ENCODE measurements around the gene FILIP1L.
"Not testable (repeated sequence)": the region's sequence is repeated elsewhere in the genome, so short reads cannot be mapped to it uniquely, and the experiment has no call there.

The FILIP1L gene

DNA sequence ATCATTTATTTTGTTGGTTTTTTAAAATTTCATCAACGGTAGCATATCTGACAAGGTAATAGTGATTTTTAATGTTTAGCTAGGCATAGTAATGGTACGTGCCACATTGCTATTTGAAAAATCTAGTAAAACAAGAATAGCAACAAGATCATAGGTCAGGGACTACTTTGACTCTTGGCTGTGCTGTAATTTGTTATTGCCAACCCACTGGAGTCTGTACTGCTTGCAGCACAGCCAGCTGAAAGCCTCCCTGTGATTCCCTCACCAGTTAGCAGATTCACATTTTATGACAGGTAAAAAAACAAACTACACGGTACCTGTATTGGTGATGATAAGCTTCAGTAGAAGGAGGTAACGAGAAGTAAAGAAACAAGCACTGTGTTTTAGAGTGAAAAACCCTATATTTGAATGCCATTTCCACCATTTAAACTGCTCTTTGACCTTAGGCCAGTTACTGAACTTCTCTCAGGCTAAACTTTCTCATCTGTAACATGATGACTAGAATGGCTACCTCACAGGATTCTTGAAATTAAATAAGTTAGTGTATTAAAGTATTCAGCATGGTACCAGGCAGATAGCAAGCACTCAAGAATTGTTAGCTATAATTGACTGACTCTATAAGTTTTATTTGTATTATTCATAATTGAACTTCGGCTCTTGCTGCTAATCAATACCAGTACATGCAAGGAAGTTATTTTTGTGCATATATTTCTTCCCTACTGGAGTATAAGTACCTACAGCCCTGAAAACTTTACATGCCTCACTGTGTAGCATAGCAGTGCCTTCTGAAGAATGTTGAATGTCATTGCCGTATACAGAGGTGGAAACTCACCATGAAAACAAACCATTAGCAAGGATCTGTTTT is 16.1 kb downstream of the FILIP1L start:
- ATAC-seq, result no peak
- no peak for DNase-seq

DNA sequence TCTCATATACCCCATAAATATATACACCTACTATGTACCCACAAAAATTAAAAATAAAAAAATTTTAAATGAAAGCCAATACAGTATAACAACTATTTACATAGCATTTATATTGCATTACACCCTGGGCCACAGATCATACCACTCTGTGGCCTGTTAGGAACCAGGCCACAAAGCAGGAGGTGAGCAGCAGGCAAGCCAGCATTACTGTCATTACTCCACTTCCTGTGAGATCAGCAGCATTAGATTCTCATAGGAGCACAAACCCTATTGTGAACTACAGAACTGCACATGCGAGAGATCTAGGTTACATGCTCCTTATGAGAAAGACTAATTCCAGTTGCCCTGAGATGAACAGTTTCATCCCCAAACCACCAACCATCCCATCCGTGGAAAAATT is 17.4 kb downstream of the FILIP1L start:
- no peak for ATAC-seq
- DNase-seq, result no peak

DNA sequence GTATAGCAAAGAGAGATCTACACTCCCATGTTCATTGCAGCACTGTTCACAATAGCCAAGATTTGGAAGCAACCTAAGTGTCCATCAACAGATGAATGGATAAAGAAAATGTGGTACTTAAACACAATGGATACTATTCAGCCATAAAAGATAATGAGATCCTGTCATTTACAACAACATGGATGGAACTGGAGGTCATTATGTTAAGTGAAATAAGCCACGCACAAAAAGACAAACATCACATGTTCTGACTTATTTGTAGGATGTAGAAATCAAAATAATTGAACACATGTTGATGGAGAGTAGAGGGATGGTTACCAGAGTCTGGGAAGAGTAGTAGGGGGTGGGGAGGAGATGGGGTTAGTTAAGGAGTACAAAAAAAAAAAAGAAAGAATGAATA is 18.0 kb downstream of the FILIP1L start:
- DNase-seq, ATAC-seq: not testable (repeated sequence)

DNA sequence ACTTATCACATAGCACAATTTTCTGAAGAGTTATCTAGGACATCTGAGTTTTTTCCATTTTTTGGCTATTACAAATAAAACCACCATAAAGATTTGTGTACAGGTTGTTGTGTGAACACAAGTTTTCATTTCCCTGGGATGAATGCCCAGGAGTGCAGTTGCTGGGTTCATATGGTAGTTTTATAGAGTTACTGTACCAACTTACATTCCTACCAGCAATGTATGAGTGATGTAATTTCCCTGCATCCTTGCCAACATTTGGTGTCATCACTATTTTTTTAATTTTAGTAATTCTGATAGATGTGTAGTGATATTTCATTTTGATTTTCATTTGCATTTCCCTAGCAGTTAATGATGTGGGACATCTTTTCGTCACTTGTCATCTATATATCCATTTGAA is 20.5 kb downstream of the FILIP1L start:
- ATAC-seq, result no peak
- no peak for DNase-seq

DNA sequence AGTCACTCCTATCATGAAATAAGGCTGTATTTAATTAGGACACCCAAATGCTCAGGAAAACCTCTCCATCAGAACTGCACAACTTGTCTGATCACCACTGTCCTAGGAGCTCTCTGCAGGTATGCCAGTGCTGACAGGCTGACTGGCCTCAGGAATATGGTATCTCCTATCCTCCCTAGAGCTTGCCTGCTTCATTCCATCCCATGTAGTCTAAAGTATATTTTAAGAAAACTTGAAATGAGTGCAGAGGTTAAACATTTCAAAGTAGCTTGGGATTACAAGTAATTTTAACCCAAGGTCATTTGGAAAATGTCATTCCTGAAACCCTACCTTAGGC is 23.7 kb downstream of the FILIP1L start:
- no peak for DNase-seq
- ATAC-seq, result no peak

DNA sequence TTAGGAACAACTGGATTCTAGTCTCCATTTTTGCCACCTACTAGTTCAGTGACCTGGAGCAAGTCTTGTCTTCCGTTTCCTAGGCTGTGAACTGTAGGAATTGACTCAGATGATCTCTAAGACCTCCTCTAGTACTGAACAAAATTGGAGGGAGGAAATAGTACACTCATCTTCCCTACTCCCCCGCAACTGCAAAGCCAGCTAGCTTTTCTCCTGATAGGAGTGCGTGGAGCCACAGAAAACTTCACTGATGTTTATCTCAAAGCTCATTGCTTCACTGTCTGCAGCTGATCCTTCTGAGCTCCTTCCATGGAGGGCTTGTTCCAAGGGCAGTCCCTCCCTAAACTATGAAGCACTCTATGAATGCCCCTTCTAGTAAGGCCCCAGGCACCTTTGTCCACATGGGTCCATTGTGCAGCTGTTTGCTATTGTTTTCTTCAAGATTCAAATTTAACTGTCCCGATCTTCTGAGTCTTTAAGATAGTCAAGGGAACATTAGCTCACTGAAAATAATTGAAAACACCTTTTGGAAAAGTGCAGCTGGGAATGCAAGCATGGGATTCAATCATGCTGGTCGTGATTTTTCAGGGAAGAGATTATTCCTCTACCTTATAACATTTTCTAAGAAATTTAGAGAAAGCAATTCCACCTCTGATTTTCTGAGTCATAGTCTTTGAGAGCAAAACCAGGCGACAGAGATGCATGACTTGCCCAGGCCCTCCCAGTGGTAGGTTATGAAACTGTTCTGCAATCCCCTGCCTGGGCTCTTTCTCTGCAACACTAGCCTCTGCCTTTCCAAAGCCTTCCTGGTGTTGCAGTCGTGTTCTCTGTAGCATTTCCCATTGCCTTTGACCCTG is 24.3 kb downstream of the FILIP1L start:
- ATAC-seq (no peak), DNase-seq (peak; percentile 20)

DNA sequence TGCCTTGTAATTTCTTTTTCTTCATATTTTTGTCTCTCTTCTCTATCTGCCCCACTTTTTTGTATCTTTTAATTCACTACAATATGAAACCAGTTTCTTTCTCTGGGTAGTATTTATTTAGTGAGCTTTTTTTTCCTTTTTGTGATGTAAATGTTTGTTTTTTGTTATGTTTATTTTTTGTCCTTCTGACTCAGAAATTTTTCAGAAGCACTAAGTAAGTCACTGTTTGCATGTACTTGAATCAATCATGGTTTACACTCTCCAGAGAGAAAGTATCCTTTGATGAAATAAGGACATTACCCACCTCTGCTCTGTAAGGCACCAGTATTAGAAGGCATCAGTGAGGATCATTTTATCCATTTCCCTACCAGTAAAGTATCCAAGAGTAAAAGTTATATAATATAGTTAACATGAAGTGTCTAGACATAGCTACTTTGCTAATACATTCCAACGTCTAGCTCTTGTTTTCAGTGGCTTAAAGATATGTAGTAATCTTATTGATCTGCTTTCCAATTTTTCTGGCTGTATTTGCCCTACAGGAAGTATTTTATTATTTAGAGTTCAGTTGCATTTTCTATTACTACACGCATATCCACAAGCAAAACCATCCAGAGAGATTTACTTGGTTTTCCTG is 25.4 kb downstream of the FILIP1L start:
- ATAC-seq, result no peak
- DNase-seq, result no peak

DNA sequence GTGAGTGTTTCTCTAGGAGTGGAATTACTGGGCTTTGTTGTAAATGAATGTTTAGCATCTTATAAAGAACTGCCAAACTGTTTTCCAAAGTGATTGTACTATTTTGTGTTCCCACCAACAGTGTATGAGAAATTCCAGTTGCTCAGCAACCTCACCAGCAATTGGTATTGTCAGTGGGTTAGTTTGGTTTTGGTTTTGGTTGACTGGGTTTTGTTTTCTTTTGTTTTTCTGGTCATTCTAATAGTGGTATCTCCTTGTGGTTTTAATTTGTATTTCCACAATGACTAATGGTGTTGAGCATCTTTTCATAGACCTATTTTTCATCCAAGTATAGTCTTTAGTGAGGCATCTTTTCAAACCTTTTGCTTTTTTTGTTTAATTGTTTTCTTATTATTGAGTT is 27.1 kb downstream of the FILIP1L start:
- peak; percentile 65 for ATAC-seq
- no peak for DNase-seq

DNA sequence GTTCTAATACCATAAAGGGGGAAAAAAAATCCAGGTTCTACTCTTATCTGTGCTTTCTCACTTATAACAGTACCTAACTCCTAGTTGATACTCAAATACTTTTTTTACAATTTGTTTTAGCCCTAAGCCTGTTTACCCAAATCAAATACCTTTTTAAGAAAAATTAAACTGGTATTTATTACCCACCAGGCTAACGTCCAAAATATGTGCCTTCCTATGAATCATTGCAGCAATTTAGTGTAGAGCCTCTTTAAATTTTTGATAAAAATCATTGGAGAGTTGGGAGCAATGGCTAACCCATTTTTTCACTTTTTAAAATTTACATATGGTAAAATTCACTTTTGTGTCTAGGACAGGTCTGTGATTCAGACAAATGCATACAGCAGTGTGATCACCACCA is 27.9 kb downstream of the FILIP1L start:
- ATAC-seq, result no peak
- DNase-seq, result no peak

DNA sequence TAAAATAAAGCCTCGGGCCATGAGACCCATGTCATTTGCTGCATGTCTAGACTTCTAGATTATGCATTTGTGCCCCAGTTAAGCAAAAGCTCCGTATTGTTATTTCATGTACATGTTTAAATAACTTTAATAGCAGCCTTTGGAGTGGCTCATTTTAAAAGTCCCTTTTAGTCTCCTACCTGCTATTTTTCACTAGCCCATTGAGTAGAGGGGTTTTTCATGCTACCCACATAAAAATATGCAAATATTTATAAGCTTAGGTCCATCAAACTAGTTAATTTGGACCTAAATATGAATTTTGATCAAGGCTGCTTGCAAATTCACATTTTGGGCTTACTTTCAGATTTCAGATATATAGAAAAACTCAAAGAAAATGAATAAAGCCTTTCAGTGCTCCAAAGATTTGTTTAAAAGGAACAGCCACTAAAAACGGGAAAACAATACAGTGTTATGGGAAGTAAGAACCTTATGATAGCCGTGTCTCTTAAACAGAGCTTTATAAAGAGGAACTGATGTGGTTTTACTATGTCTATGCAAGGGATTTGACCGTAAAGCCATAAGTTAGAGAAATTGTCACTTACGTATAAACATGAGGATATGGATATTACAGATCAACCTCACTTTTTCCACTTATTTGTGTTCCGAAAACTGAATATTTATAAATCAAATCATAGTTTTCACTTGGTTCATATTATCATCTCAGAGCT is 30.0 kb downstream of the FILIP1L start:
- DNase-seq, result no peak
- no peak for ATAC-seq

DNA sequence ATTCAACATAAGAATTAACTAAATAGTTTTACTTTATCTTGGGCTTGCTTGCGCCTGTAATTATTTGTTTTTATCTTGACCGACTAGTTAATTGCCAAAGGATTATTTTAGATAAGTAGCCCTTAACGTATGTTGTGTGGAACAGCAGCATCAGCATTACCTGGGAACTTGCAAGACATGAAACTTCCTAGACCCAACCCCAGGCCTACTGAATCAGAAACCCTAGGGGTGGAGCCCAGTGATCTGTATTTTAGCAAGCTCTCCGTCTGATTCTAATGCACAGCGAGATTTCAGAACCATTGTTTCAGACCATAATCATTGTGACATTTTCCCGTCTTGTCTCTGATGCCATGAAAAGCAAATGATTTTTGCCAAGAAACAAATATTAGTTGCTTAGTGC is 31.1 kb downstream of the FILIP1L start:
- ATAC-seq, result no peak
- DNase-seq, result no peak

DNA sequence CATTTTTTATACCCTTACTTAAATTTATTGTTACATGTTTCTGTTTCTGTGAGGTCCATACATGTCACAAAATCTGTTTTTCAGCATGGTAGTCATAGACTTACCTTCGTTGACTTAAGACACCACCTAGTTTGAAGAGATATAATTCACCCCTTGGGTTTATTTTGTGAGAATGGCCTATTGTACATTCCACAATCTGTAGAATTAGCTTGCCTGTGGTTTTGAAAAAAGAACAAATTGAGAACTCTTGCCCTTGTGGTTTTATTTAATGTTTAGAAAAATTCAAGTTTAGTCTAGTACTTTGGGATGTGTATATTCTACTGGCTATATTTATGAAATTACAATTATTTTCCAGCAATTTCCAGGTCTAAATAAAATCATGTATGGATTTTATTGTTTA is 31.6 kb downstream of the FILIP1L start:
- no peak for DNase-seq
- ATAC-seq, result no peak

DNA sequence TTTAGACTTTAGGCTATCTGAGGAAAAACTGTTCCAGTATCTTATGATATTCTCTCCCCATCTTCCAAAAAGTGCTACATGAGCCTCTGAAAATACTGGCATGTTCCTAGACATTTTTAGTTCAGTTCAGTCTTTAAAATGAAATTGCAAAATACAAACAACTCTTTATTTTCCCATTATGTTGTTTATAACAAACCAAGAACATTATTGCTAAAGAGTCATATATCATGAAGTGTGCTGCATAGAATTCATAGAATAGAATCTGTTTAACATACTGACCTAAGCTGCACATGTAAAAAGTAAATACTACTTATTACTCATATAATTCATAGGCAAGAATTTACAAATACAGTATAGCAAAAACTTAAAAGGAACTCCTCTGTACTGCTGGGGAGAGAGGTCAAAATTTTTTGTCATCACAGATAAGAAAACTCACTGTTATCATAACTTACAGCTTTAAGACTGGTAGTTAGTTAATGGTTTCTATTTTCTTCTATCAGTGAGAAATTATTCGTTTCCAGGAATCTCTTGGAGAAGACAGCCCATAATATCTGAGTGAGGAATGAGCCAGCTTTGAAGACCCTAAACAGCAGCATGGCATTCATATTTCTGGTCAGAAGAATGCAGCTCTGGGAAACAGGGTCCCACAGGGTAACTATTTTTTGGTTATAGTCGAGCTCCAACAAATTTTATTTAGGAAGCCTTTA is 32.2 kb downstream of the FILIP1L start:
- no peak for ATAC-seq
- no peak for DNase-seq

DNA sequence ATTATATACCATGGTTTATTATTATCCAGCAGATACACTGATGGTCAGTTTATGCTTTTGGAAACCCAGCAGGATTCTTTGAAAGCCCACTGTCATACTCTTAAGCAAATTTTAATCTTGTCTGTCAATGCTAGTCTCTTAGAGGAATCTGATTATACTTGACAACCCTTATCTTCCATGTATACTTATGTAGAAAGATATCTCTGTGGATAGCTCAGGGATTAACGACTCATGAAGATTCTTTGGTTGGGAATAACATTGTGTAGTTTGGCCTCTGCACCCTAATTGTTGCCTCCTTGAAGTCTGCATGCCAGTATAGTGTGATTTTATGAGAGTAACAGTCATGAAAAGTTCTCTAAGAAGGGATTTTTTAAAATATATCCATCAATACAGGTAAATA is 33.0 kb downstream of the FILIP1L start:
- DNase-seq, result no peak
- no peak for ATAC-seq

DNA sequence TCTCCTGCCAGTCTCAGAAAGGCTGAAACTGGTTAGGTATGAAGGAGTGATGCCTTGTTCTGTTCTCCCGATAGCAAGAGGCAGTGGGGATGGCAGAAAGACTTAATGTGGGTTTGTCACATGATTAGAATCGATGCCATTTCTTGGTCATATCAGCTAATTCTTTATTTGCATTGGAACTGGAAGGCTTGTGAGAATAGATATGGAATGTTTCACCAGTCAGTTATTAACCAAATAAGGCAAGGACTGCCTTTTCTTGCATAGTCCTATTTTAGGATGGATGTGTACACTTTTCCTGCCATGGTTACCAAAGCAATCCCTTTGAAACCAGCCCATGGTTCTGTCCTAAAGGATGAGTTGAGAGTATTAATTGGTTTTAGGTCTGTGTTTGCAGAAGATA is 33.7 kb downstream of the FILIP1L start:
- no peak for ATAC-seq
- no peak for DNase-seq

DNA sequence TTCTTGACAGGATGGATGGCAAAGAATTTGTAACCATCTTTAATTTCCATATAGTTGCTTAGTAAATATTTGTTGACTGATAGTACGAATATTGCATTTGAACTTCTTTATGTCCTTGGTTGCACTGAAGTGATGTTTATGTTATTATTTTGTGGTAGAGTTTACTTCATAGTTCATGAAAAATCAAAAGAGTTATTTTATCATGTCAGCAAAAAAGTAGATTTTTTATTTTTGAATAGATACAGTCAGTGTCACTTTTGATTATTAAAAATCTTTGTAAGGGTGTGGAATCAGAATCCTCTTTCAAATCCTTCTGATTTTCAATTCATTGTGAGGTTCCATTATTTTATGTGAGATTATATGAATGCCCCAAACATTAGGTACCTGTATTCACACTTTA is 35.0 kb downstream of the FILIP1L start:
- ATAC-seq, result no peak
- no peak for DNase-seq

DNA sequence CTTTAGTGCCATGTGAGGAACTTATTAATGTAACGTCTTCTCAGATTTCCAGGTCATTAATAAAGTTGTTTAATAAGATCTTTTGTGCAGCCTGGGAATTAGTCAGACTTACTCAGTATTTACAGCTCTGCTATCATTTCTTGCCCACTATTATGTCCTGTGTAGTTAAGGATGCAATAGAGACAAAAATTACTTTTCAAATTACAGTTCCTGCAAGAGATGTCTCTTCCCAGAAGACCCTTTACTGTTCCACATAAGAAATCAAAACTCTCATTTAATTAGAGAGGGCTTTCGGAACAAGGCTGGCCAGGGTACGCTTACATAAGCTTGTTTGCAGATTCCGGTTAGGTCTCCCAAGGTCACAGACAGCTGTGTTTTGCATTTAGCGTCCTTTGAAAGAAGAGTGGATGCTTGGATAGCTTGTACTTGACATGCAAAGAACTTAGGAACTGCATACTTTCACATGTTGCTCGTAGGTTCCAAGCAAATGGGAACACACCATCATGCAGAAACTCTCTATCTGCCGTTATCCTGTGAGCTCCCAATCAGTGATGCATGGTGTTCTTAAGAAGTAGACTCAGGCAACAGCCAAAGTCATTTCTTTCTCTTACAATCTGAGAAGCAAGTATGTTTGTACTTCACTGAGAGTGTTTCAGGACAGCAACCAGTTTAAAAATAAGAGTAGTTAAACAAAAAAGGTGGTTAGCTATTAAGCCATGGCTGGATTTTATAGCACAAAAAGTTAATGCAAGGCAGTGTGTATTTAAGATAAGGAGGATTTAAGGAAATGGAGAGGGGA is 37.4 kb downstream of the FILIP1L start:
- ATAC-seq (no peak), DNase-seq (no peak)

DNA sequence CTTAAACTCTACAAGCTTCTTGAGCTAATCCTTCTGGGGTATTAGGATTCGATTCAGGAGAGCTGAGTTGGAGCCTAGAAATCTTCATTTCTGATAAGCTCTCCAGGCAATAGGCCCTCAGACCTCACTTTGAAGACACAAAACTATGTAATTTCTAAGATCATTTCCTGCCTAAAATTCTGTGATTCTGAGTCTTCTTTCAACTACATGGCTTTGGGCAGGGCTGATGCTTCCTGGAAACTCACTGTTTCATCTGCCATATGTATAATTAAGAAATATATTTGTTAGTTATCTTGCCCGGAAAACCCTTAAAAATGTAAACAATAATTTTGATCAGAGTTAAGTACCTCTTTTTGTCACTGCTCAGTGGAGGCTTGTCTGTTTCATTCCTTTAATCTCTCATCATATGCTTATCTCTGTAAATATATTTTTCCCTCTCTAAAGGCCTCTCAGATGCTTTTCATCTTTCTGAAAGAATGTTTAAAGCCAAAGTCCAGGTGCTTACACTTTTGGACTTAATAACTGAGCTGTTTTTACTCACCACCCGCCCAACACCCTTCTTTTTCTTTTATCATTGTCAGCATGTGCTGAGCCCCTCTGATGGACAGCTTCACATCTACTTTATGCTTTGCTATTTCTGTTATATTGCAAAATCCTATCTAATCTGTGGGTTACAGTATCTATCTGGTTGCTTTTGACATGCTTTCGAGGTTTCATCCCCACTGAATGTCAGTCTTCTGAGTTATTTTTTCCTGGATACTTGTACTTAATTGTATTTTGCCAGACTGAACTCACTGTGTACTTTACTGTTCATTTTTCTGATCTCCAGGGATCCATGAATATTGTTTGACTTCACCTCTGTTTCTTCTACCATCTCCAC is 38.2 kb downstream of the FILIP1L start:
- ATAC-seq (no peak), DNase-seq (no peak)

DNA sequence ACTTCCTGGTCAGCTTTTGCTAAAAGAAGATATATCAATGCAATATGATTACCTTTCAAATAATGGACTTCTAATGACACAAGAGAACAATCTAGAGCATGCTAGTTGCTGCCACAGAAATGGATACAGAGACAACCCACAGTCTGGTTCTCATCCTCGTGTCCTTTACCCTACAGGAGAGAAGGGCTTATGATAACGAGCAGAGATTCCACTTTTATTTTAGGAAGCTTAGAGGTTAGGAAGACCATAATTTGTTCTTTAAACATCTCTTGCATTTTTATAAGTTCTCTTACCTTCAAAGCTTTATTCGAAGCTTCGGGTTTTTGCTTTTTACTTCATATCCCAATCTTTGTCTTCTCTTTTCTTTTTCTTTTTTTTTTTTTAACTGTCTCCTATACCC is 39.1 kb downstream of the FILIP1L start:
- ATAC-seq, result no peak
- DNase-seq, result no peak

DNA sequence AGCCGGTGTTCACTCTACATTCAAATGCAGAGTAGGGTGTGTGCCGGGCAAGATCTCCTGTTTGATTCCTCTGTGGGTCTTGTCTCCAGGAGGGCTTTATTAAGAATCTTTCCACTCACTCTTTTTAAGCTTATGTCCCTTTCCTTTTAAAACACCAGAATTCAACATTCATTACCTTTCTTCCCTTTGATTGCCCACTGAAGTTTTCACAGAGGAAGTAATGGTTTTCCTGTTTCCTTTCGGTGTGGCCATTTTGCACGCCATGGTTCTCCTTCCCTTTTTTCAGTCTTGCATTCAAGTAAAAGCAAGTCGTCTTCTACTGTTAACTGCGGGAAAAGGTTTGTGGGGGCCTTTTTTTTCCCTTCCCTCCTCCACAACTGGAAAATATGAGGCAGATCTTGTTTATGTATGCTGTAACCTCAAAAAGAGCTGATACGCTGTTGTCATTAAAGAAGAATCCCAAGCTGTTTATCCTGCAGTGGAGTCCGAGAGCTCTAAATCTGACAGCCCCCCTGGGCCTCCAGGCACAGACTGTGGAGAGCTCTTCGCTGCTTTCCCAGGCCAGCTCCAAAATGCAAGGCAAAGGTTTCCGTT is 40.5 kb downstream of the FILIP1L start:
- DNase-seq (peak; percentile 19), ATAC-seq (peak; percentile 41)

Measured in stimulated activated naive CD8-positive, alpha-beta T cell treated with anti-CD3 and anti-CD28 coated beads, Interleukin-15, Interleukin-2, amounts not matched to agents 100 U/mL and 50 U/mL, for 24 hours (primary cell).